Cardiac fibroblast (primary cell): ENCODE results near the gene FGF13.

Experiments
- DNase-seq, 2 donors: peaks; one replicate each; pipeline versions ENCODE4 v3.0.0 to v3.0.0-alpha.2; 2010; ENCODE audit warnings: low read depth in 2 of 2
- H3K4me3 ChIP-seq, 2 donors: replicated peaks in 1 of 2; 1 replicate in 1 of 2; 2 replicates in 1 of 2; pipeline ENCODE4 v1.5.1; 2011; ENCODE audit warnings: low read depth in 2 of 2, low read length in 2 of 2, mild to moderate bottlenecking in 2 of 2, moderate library complexity in 1 of 2
- TF ChIP-seq, protein P1 (sequence below): IDR thresholded peaks from one replicate; pipeline ENCODE4 v1.5.1; 2011; ENCODE audit warnings: low read depth, mild to moderate bottlenecking, low read length, inconsistent platforms

Gene FGF13

DNA sequence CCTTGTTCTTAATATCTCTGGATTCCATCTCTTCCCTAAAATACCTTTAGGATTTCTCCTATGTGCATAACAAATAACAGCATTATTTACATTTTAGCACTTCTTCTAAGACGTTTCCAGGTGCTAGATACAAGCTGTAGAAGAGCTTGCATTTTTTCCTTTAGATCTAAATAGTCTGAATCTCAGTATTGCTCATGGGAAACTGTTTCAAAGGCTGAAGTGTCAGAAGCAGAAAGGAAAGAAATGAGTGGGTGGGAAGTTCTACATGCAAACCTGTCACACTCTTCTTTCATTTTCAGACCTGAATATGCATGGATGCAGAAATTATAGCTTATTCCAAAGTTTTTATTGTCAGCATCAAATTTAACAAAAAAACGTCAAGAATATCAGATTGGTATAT lies 41.8 kb downstream of the FGF13 start:
- TF ChIP-seq, protein P1, sequence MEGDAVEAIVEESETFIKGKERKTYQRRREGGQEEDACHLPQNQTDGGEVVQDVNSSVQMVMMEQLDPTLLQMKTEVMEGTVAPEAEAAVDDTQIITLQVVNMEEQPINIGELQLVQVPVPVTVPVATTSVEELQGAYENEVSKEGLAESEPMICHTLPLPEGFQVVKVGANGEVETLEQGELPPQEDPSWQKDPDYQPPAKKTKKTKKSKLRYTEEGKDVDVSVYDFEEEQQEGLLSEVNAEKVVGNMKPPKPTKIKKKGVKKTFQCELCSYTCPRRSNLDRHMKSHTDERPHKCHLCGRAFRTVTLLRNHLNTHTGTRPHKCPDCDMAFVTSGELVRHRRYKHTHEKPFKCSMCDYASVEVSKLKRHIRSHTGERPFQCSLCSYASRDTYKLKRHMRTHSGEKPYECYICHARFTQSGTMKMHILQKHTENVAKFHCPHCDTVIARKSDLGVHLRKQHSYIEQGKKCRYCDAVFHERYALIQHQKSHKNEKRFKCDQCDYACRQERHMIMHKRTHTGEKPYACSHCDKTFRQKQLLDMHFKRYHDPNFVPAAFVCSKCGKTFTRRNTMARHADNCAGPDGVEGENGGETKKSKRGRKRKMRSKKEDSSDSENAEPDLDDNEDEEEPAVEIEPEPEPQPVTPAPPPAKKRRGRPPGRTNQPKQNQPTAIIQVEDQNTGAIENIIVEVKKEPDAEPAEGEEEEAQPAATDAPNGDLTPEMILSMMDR: no peak
- H3K4me3 ChIP-seq: no peak overlapping the region
- no peak for DNase-seq

DNA sequence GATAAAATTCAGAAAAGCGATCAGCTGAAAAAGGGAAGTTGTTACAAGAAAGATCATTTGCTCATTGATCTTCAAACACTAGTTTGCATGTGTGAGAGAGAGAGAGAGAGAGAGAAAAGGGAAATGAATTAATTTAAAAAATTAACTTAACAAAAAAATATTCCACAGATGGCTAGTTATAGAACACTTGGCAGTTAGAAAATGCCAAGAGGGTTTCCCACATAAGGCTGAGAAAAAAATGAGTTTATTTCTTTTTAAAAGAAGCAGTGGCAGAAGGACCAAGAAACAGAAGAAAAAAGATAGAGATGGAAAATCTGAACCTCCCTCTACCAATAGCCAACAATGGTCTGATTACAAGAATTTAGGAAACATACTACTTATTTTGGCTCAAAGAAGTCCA lies 47.1 kb downstream of the FGF13 start:
- TF ChIP-seq, protein P1: no peak
- no peak overlapping the region for H3K4me3 ChIP-seq
- DNase-seq: no peak

DNA sequence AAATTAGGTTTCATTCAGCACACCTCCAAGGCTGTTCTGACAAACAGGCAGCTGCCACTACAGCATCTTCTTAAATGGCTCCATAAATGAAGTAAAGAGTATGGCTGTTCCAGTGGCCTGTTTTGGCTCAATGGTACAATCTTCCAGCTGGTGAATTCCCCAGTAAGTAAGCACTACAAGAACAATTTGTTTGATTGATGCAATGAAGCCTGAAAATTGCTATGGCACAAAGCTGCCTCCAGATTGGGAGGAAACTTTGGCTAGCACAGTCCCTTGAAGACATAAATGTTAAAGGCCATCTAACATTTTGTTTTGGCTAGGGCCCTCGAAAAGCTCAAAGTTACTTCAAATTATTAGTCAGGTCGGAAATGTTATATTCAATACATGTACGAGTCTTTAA lies 47.5 kb downstream of the FGF13 start:
- TF ChIP-seq, protein P1: no peak
- H3K4me3 ChIP-seq: no peak overlapping the region
- no peak for DNase-seq

DNA sequence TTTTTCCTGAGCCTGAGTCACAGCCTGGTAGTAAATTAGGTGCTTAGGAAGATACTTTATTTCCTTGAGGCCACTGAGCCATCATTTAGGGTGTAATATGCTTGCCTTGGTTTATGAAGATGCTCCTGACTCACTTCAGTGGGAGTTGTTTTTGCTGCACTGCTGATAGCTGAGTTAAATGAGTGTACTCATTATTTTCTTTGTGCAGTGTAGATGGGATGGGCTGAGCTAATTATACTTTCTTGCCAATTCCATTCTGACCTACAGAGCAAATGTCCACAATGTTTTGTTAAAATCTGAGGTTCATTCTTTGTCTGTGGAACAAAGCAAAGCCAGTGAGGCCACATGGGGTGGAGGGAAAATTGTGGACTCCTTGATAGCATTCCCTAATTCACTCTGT lies 60.0 kb downstream of the FGF13 start:
- H3K4me3 ChIP-seq: no peak overlapping the region

DNA sequence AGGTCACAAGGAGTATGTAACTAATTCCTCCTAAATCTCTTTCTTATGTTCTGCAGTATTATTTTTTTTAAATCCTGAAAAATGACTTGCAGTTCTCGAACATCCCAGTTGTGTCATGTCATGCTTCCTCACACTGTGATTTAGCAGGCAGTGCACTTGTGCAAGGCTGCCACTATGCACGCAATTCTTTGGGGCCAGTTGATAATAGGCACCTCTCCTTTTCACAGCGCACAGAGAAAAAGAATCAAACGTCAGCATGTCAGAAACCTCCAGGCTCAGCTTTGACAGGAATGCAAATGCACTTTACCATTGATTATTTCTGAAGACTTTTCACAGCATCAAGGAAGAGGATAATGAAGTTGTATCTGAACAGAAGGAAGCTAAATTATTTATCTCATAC lies 62.9 kb downstream of the FGF13 start:
- H3K4me3 ChIP-seq: no peak overlapping the region
- TF ChIP-seq, protein P1: no peak
- no peak for DNase-seq

More for the DNA sequence above, 60.0 kb downstream of the FGF13 start:
- no peak for DNase-seq
- TF ChIP-seq, protein P1: no peak

DNA sequence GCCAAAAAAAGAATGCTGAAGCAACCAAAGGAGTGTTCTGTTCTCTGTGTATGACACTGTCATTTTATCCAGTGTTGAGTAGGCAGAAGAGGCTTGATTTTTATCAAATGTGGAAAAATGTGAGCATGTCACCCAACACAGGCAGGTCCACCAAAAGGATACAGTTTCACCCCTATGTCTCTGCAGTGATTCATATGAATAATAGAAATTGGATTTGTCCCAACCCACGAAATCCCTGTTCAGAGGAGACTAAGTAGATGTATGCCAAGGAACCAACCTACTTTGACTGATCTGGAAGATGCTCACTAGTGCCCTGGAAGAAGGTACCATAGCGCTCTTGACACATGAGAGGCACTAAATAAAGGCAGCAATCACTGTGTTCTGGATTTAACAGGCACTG lies 72.5 kb downstream of the FGF13 start:
- no peak overlapping the region for H3K4me3 ChIP-seq
- no peak for DNase-seq
- TF ChIP-seq, protein P1: no peak
